ENCODE measurements around the gene AQP1. TPM values are rescaled to one million over a fixed set of nuclear protein-coding genes. Genes with fewer than 3 reads are reported as not detected.

AQP1 gene
- total RNA-seq = 100 to 1,000 TPM; 132 to 213 (median 177) TPM

DNA sequence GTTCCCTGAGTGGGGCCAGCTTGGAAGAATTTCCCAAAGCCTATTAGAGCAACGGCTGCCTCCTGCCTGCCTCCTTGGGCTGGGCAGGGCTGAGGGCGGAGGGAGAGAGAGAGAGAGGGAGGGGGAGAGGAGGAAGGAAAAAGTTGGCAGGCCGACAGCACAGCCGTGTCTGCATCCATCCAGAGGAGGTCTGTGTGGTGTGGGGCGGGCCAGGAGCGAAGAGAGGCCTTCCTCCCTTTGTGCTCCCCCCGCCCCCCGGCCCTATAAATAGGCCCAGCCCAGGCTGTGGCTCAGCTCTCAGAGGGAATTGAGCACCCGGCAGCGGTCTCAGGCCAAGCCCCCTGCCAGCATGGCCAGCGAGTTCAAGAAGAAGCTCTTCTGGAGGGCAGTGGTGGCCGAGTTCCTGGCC, at the start of gene AQP1:
AQP1 (plus strand) TSS at position 293 of the 409 bp plus-strand sequence; CDS start at position 350, 57 bp downstream.
- H3K36me3 ChIP-seq = no peaks in the 10 kb centered on the region
- peak within 1 kb of the TSS; percentile 30 to 36 for H3K27ac ChIP-seq
- H3K4me1 ChIP-seq = peaks cover 4 to 7% of the 10 kb centered on the region in 2 donors
- H3K9me3 ChIP-seq = no peaks in the 10 kb centered on the region
- peak in 1 of 2 donors; percentile 65 for DNase-seq (ENCODE audit: low spot score in 2 of 2)
- H3K4me3 ChIP-seq = peak within 1 kb of the TSS; percentile 45 to 55 (median 46)
- H3K27me3 ChIP-seq = no peaks in the 10 kb centered on the region
- intact Hi-C loops (cut with DNase I; ENCODE audit: low total_unique reads) = loop anchor here (10.0 kb wide), 1 partner anchor 97 kb away; no protein-coding TSS in a partner anchor
- TF ChIP-seq POLR2A (IDR thresholded peaks at IDR 0.05) (no peak), POLR2AphosphoS5 (IDR thresholded peaks at IDR 0.05) (peak in 1 of 3 donors; percentile 8)

DNA sequence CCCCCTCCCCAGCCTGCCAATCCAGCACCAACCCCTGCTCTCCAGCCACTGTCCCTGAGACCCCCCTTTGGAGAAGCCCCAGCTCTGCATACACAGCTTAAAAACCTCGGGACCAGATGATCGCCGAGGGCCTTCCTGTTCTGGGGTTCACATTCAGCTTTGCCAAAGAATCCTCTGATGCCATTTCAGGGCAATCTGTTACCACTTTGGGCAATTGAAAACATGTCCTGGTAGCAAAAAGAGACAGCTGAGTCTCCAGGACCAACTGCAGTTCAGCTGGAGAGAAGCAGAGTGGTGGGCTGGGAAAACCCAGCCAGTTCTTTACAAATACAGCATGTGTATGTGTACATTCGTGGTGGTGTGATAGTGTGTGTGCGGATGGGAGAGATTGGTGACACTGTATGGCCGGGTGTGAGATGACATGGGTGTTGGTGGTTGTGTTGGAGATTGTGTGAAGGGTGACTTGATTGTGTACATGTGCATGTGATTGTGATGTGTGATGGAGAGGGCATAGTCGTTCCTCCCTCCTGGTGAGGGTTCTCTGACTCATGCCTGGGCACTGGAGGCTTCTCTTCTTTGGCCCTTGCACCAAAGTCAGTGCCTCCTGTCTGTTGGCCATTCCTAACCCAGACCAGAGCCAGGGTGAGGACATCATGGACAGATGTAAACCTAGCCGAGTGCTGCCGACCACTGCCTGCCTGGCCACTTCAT, 48.5 kb upstream of the AQP1 start:
- Histone ChIP-seq H3K27ac (peak overlapping the region; percentile 45 to 84), H3K4me3 (no peak overlapping the region), H3K9me3 (no peaks in the 10 kb centered on the region), H3K36me3 (no peaks in the 10 kb centered on the region), H3K4me1 (no peaks in the 10 kb centered on the region), H3K27me3 (no peaks in the 10 kb centered on the region)
- TF ChIP-seq, protein P1, sequence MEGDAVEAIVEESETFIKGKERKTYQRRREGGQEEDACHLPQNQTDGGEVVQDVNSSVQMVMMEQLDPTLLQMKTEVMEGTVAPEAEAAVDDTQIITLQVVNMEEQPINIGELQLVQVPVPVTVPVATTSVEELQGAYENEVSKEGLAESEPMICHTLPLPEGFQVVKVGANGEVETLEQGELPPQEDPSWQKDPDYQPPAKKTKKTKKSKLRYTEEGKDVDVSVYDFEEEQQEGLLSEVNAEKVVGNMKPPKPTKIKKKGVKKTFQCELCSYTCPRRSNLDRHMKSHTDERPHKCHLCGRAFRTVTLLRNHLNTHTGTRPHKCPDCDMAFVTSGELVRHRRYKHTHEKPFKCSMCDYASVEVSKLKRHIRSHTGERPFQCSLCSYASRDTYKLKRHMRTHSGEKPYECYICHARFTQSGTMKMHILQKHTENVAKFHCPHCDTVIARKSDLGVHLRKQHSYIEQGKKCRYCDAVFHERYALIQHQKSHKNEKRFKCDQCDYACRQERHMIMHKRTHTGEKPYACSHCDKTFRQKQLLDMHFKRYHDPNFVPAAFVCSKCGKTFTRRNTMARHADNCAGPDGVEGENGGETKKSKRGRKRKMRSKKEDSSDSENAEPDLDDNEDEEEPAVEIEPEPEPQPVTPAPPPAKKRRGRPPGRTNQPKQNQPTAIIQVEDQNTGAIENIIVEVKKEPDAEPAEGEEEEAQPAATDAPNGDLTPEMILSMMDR (IDR thresholded peaks at IDR 0.05) = no peak
- TF ChIP-seq POLR2AphosphoS5 (IDR thresholded peaks at IDR 0.05) (no peak), POLR2A (IDR thresholded peaks at IDR 0.05) (no peak)
- intact Hi-C loops (cut with DNase I; ENCODE audit: low total_unique reads) = no loop called here
- DNase-seq (ENCODE audit: low spot score in 2 of 2) = no peak

DNA sequence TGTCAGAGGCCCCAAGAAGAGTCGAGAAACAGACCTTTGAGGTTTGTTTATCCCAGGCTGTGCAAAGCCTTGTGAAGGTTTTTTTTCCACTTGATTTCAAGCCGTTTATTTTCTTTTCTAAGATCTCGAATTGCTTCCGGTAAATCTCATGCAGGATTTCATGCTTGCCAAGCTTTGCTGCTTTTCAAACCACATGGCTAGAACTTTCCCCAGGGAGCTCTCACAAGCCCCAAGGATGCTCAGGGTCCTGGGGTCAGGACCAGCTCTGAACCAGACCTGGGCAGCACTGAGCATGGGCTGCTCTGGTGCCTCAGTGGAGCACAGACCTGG, 48.0 kb upstream of the AQP1 start:
- no peak overlapping the region for H3K4me3 ChIP-seq
- no peaks in the 10 kb centered on the region for H3K9me3 ChIP-seq
- intact Hi-C loops (cut with DNase I; ENCODE audit: low total_unique reads) = no loop called here
- no peak for DNase-seq (ENCODE audit: low spot score in 2 of 2)
- TF ChIP-seq, protein P1 (IDR thresholded peaks at IDR 0.05) = no peak
- TF ChIP-seq POLR2AphosphoS5 (IDR thresholded peaks at IDR 0.05) (no peak), POLR2A (IDR thresholded peaks at IDR 0.05) (no peak)
- no peaks in the 10 kb centered on the region for H3K27me3 ChIP-seq
- H3K27ac ChIP-seq = peak overlapping the region; percentile 45 to 84
- no peaks in the 10 kb centered on the region for H3K36me3 ChIP-seq
- H3K4me1 ChIP-seq = no peaks in the 10 kb centered on the region

DNA sequence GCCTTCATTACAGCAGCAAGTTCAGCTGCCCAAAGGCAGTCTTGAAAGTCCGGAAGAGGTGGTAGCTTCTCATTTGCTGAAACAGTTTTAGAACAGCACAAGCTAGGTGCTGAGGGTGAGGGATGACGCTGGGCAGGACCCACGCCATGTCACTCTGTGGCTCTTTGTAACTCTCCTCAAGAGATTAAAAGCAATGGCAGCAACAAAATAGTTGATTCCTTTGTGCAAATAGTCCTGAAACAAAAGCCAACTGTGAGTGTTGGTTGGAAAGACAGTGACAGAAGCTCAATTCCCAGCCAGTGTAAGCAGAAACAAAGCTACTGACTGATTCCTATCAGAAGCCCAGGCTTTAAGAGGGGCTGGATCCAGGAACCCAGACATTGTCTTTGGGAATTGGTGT, 47.6 kb upstream of the AQP1 start:
- intact Hi-C loops (cut with DNase I; ENCODE audit: low total_unique reads) = no loop called here
- peak overlapping the region in 1 of 2 donors; percentile 84 for H3K27ac ChIP-seq
- no peaks in the 10 kb centered on the region for H3K4me1 ChIP-seq
- no peaks in the 10 kb centered on the region for H3K36me3 ChIP-seq
- H3K4me3 ChIP-seq = no peak overlapping the region
- H3K27me3 ChIP-seq = no peaks in the 10 kb centered on the region
- TF ChIP-seq POLR2A (IDR thresholded peaks at IDR 0.05) (no peak), POLR2AphosphoS5 (IDR thresholded peaks at IDR 0.05) (no peak)
- TF ChIP-seq, protein P1 (IDR thresholded peaks at IDR 0.05) = no peak
- H3K9me3 ChIP-seq = no peaks in the 10 kb centered on the region
- no peak for DNase-seq (ENCODE audit: low spot score in 2 of 2)

DNA sequence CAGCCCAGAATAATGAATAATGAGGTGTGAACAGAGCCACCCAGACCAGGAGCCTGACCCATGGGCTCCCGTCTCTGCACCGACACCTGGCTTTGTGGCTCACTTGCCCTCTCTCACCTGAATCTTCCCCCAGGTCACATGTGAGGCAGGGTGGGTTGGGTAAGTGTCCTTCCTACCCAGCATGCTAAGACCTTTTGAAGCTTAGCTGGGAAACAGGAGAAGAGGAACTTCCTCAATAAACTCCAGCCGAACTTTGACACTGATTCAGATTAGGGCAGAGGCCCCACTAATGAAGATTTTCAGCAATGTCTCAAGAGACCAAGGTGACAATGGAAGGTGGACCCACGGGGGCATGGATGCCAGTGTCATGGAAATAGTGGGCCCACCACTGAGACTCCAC, 46.6 kb upstream of the AQP1 start:
- intact Hi-C loops (cut with DNase I; ENCODE audit: low total_unique reads) = no loop called here

More for the DNA sequence above, 46.6 kb upstream of the AQP1 start:
- H3K4me3 ChIP-seq = no peak overlapping the region
- H3K4me1 ChIP-seq = no peaks in the 10 kb centered on the region
- H3K36me3 ChIP-seq = no peaks in the 10 kb centered on the region
- peak overlapping the region in 1 of 2 donors; percentile 84 for H3K27ac ChIP-seq
- DNase-seq (ENCODE audit: low spot score in 2 of 2) = no peak
- H3K9me3 ChIP-seq = no peaks in the 10 kb centered on the region
- TF ChIP-seq, protein P1 (IDR thresholded peaks at IDR 0.05) = no peak
- TF ChIP-seq POLR2AphosphoS5 (IDR thresholded peaks at IDR 0.05) (no peak), POLR2A (IDR thresholded peaks at IDR 0.05) (no peak)
- no peaks in the 10 kb centered on the region for H3K27me3 ChIP-seq
